ENCODE results near the gene GAS2L2.

GAS2L2 gene

DNA sequence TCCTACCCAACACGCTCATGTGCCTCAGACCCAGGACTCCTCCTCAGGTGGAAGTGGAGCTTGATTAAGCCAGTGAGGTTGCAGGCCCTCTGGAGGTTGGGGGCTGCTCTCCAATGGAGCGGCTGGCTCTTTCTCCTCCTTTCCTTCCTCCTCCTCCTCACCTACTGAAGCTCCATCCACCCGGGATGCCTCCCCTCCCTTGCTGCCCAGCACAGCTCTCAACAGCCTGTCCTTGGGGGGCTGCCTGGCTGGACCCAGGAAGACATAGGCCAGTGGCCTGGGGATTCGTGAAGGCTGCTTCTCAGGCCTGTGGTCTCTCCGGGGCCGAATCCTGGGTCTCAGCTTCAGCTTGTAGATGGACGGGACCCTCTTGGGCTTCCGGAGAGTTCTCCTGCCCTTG is 8.2 kb downstream of the GAS2L2 start:
- no peak for DNase-seq

DNA sequence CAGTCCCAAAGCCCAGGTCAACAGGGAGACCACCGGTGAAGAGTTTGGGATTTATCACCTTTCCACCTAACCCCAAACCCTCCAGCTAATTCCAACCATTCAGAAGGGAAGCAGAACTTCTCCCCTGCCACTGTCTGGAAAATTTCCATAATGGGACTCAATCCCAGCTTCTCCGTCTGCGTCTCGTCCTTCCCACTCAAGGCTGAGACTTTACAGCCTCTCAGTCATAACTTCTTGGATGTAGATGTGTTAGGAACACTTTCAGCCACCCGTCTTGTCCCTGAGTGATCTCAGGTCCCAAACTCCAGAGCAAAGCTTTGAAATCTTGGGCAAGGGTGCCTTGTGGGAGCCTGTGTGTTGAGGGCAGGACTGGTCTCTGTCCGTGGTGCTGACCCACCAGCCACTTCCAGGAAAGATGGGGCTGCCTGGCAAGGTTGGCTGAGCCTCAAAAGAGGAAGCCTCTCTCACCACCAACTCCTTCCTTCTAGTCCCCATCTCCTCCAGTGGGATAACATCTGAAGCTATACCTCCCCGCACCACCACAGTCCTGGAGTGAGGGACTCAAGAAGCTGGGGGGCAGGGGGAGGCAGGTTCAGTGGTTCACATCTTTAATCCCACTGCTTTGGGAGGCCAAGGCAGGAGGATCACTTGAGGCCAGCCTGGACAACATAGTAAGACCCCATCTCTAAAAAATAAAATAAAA is 9.3 kb downstream of the GAS2L2 start:
- no peak for DNase-seq

DNA sequence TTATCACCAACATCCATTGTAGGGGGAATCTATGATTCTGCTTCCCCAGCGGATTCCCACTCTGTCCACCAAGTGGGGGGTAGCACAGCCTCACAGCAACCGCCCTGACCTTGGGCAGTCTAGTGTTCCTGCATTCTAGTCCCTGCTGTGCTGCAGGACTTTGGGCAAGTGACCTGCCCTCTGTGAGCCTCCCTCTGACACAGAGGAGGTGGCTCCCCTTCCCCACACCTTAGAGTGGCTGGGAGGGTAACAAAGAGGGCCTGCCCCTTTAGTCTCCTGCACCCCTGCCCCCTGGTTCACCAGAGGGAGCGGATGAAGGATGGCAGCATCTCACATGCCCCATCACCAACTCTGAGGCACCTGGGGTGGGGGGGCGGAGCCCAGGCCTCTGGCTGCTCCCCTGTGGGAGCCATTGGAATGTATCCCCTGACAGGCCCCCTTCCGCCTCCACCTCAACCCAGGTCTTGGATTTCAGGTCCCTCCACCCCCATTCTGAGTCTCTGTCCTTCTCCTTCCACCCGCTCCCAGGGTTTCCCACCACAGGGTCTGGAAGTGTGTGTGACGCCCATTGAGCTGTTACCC is 10.1 kb downstream of the GAS2L2 start:
- DNase-seq: no peak

DNA sequence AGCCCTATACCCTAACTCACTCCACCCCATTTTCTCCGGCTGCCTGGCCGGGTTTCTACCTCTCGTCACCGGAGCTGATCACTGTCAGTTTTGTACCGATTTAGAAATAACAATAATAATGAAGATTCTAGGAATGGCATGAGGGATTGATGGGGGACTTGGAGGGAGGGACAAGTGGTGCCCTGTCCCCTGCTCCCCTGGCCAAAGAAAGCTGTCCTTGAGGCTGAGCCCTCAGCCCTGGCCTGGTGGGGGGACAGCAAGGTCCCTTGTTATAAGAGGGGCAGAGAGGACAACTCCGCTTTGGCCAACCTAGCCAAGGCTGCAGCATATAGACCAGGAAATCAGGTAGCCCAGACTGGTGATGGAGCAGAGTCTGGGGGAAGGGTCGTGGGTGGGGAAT is 10.5 kb downstream of the GAS2L2 start:
- DNase-seq: no peak

DNA sequence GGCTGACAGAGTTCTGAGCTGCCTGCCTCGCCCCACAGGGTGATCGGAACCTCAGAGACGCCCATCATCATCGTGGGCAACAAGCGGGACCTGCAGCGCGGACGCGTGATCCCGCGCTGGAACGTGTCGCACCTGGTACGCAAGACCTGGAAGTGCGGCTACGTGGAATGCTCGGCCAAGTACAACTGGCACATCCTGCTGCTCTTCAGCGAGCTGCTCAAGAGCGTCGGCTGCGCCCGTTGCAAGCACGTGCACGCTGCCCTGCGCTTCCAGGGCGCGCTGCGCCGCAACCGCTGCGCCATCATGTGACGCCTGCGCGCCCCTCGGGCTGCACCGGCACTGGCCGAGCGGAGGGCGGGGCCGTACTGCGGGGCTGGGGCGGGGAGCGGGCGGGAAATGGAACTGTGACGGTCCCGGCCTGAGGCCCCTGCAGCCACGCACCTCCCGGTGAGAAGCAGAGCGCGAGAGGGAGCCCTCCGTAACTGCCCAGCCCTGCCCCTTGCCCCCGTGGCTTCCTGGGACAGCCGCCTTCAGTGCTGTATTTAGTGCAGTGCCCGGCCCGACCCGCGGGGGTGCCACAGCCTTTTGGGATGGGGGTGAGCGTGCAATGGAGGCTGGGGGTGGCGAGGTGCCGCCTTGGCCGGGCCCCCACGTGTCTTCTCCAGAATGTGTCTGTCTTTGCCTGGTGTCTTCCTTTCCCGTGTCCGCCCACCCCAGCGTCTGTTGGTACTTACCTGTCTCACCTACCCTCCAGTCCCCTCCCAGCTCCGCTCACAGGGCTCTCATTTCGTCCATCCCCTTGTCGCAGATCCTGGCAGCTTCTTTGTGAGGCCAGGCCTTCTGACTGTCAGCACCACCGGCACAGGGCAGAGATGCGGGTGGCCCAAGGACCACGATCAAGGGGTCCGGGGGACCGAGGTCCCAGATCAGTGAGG is 11.8 kb downstream of the GAS2L2 start:
- DNase-seq: peak; percentile 19

DNA sequence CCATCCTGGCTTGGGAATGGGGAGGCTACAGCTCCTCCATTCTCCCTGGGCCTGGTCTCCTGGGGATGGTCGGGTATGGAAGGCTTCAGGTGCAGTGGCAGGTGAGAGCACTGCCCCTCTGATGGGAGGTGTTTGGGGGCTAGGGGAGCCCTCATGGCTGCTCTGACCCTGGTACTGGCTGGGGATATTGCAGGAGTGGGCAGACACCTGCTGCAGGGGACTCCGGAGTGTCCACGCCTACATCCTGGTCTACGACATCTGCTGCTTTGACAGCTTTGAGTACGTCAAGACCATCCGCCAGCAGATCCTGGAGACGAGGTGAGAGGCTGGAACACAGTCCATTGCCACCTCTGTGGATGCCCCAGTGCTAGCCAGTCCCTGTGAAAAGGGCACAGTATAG is 12.8 kb downstream of the GAS2L2 start:
- DNase-seq: no peak

DNA sequence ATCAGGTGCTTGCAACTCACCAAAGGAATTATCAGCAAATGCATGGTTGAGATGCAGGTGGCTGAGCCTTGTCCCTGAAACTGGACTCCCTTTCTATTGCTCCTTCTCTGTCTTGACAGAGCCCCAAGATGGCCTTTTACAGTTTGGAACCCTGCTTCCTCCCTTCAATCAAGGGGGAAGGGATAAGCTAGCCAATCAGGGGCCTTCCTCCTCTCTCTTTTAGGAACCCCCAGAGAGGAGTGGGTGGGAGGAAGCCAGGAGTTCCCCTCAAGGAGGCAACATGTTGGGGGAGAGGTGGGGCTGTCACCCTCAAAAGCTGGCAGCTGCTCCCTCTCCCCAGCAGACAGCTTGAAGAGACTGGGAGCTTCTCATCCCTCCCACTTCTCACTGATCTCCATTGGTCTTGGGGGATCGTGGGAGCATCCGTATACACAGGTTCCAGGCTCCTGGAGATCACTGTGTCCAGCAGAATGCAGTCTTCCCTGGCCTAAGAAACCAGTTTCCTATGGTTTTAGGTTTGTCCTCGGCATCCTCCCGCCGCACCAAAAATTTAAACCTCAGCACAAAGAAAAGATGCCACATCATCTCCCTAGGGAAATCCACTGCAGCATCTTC is 14.4 kb downstream of the GAS2L2 start:
- no peak for DNase-seq

DNA sequence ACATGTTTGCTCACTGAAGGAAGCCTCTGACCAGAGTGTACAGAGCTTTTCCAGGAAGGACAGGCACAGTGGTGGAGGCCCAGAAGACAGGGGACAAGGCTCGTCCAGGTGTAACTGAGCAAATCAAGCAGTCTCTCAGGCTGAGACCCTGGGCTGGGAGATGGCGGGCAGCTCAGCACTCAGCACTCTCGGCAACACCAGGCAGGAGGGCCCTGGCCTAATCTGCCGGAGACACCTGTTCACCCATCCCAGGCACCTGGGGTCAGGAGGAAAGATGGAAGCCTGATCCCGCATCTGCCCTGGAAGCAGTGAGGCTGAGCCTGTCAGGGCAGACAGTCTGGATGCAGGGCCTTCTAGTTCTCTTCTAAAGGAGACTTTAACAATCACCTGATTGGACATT is 16.8 kb downstream of the GAS2L2 start:
- no peak for DNase-seq

DNA sequence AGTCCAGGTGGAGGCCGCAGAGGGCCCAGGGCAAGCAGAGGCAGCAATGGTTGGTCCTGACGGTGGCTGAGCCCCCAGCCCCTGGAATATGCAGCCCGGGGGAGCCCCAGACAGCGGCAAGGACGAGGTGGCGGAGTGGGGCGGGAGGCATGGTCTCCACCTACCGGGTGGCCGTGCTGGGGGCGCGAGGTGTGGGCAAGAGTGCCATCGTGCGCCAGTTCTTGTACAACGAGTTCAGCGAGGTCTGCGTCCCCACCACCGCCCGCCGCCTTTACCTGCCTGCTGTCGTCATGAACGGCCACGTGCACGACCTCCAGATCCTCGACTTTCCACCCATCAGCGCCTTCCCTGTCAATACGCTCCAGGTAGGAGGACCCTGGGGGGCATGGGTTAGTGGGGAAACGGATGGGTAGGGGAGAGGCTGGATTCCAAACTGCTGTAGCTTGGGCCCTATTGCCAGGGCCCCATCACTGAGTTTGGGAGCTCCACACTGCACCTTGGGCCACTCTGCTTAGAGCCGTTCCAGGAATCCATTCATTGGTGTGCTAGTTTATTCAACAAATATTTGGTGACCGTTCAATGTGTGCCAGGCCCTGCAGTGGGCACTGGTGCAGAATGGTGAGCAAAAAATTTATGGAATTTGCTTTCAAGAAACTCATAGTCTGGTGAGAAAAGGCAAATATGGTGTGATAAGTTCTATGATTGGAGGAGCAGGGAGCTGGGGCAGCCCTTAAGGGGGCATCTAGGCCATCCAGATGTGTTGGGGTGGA is 17.8 kb downstream of the GAS2L2 start:
- DNase-seq: no peak

DNA sequence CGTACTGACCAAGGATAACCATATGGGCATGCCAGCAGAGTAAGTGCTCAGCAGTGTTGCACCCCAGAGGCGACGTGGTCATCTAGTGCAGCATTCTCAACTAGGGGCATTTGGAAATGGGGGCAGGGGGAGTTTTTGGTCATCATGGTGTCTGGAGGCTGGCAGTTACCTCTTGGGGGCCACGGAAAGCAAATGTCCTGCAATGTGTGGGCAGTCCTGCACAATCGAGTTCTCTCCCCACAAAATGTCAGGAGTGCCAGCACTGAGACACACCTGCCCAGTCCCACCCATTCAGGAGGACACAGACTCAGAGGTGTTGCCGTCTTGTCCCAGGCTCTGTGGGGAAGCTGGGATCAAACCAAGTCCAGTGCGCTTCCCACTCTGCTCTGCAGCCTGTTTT is 18.6 kb downstream of the GAS2L2 start:
- no peak for DNase-seq

DNA sequence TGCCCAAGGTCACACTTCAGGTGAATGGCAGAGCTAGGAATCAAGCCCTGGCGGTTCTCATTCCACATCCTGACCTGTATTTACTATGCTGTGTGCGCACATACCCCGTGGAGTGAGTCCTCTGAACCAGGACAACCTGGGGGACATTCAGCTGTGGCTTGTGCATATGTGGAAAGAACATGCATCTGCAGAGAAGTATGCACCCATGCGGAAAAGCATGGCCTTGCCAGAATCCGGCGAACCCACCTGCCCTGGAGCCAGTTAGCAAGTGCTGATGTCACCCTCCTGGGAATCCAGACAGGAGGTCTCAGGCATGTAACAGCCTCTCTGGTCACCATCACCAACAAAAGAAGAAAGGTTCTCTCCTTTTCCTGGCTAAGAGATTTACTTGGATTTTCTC is 19.7 kb downstream of the GAS2L2 start:
- no peak for DNase-seq

DNA sequence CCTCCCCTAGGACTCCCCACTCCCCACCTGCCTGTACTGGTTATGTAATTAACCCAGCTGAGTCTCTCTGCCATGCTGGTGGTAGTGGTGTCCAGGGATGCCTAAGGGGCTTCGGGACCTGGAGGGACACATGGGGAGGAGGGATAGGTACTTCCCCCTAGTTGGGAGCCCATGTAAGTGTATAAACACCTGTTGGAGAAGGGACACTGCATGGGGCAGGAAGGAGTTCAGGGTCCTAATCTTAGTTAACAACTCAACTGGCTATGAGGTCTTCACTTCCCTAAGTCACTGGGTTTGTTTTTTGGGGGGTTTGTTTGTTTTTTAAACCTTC is 20.3 kb downstream of the GAS2L2 start:
- DNase-seq: no peak

DNA sequence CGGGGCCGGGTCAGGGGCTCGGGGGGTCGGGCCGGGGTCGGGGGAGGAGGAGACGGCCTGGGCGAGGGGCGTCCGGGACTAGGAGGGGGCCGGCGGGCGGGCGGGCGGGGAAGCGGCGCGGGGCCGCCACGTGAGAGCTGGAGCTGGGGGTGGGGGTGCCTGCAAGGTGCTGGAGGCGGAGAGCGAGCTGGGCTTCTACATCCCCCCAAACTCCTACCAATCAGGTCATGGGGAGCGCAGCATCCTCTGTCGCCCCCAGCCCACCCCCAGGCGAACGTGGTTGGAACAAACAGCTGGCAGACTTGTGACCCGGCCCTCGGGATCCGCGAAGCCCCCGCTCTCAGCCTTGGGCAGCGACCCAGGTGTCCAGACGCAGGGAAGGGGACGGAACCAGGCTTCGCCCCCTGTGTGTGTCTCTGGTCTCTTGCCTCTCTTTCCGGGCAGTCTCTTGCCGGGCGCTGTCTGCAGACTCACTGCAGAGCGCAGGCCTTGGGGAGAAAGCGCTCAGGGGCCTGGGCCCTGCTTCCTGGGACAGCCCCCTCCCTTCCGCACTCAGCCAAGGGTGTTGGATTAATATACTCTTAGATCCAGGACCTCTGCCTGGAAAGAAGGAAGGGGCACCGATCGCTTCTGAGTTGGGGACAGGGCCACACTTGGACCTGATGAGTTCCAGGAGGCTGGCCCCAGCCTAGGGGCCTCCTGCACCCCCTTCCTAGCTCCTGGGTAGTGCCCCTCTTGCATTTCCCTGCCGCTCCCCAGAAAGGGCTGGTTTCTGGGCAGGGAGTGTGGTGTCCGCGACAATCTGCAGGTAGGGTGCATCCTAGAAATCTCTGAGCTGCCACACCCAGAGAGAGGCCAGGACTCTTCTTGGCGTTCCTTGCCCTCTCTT is 20.9 kb downstream of the GAS2L2 start:
- no peak for DNase-seq

DNA sequence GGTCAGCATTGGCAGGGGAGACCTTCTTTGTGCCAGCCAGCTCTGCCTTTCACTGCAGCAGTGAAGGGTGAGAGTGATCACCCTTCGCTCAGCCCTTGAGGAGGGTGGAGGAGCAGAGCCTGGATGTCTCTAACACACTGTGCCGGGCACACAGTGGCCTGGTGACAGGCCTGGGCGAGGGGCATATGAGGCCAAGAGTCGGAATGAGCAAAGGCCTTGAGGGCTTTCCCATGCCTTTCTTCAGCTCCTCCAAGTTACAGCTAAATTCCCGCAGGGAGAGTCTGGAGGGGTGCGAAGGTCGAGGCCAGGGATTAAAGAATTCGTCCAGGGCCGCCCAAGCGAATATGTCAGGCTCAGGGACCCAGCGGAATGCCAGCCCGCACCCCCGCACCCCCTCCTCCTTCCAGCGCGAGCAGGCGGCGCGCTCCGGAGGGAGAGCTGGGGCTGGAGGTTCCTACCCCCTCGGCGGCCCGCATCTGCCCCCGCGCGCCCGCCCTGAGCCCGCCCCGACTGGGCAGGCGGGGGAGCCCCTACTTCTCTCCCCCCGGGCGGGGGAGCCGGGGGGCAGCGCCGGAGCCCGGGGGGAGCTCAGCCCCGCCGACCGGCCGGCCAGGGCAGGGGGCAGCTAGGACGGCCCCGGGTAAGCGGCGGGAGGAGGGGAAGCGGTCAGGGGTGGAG is 21.7 kb downstream of the GAS2L2 start, which contains the start of gene RASL10B:
Gene RASL10B, plus strand, starts transcription at position 401 of the 678 bp plus-strand sequence. CDS start 3,546 bp downstream, outside the sequence.
- DNase-seq: peak; percentile 56

DNA sequence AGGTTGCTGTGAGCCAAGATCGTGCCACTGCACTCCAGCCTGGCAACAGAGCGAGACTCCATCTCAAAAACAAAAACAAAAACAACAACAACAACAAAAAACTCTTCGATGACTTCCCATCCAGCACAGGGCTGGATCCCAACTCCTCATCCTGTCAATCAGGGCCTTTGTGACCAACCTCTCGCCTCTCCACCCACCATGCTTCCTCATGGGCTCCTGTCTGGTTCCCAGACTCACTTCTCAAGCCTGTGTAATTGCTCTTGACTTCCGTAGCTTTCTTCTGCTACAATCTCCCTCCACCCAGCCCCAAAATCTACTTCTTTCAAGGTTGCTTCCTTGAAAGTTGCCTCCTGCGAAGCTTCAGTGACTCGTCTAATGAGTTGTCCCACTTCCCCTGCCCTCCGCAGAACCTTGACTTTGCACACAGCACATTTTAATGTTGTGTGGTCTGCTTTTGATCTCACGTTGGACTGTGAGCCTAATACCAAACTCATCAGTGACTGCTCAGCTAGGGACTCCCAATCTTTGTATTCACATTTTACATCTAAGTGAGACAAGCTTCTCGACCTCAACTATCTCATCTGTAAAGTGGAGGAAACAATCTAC is 22.5 kb downstream of the GAS2L2 start:
- DNase-seq: no peak

DNA sequence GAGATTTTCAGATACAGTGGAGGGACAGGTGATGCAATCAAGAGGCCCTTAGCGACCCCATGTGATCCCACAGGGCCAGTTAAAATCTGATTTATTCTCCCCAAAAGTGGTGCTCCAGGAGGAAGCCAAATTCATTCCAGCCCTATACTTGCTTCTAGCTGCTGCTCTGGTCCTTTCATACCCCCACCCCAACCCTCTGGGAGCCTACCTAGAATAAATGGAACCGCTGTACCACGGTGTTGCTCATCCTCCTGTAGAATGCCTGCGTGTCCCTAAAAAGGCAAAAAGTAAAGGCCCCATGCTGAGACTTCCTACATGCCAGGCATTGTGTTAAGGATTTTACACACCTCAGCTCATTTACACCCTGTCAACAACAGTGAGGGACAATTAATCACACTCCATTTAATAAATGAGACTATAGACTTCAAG is 23.6 kb downstream of the GAS2L2 start:
- DNase-seq: no peak

DNA sequence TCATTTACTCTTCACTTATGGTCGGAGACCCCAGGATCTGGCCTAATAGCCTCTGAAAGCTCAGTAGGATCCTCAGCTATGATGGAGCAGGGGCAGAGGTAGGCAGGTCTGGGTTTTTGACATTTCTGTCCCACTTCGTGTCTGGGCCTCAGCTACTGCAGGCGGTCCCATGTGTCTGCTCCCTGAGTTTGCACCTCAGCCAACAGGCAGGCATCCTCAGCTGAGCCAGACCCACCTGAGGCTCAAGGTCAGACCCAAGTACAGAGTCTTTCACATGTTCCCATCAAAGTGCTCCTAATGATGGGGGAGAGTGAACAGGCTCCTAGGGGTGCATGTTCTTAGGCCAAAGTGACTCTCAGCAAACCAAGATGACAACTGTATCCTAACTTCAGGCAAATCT is 24.5 kb downstream of the GAS2L2 start:
- DNase-seq: no peak

DNA sequence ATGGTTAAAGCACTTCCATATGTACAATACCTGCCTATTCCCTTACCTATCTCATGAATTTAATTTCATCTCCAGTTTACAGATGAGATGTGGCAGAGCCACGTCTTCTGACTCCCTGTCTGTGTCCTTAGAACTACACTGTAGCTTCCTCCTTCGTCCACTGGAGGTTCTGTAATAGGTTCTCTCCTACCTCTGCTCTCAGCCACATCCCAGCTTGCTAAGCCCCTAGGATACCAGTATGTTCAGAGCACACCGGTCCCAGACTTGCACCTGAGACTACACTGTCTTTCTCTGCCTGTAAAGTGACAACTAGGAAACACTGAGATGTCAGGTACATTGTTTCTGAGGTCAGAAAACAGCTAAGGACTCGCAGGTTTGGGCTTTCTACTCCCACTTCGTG is 25.4 kb downstream of the GAS2L2 start:
- no peak for DNase-seq

DNA sequence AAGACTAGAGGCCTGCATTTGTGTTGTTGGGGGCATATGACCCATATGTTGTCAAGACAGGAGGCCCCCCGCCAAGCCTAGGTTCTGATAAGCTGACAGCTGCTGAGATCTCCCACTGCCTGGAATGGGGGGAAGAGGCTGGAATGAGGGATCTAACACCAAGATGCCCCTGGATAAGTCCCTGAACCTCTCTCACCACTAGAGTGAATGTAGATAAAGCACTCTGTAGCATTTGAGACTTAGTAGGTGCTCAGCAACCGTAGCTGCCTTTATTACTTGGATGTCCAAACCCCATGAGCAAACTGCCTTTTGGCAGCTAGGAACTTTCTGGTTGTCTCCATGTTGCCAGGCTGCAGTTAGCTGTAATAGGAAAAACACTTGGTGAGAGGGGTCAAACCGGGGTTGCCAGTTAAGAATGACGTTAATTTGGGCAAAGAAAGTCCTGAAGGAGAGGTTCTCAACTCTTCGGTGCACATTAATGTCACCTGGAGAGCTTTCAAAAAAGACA is 26.0 kb downstream of the GAS2L2 start:
- no peak for DNase-seq

All from stimulated activated CD4-positive, alpha-beta T cell treated with anti-CD3 and anti-CD28 coated beads, Interleukin-4, amount 100 ng/mL, for 24 hours (primary cell).